NCI-H128 (cell line): Measurements from ENCODE around the gene LRRC8E.
"Not testable (repeated sequence)": the region's sequence is repeated elsewhere in the genome, so short reads cannot be mapped to it uniquely, and the experiment has no call there.

Source experiments
- DNase-seq: peaks from one replicate; lab custom pipeline; 2025; ENCODE audit not compliant: unreplicated experiment; lab: John Stamatoyannopoulos, UW

Gene LRRC8E

GRCh38 chr19:7883796-7884570, 4.3 kb upstream of the LRRC8E start:
- DNase-seq = no peak

- no peak for DNase-seq
Measured at GRCh38 chr19:7885818-7886217, 2.5 kb upstream of the LRRC8E start.

GRCh38 chr19:7887408-7888144, 734 bp upstream of the LRRC8E start:
- no peak for DNase-seq

- DNase-seq = no peak
Measured at GRCh38 chr19:7888826-7889217, 512 bp downstream of the LRRC8E start.

GRCh38 chr19:7893362-7894101, 5.2 kb downstream of the LRRC8E start:
- DNase-seq = not testable (repeated sequence)

DNA sequence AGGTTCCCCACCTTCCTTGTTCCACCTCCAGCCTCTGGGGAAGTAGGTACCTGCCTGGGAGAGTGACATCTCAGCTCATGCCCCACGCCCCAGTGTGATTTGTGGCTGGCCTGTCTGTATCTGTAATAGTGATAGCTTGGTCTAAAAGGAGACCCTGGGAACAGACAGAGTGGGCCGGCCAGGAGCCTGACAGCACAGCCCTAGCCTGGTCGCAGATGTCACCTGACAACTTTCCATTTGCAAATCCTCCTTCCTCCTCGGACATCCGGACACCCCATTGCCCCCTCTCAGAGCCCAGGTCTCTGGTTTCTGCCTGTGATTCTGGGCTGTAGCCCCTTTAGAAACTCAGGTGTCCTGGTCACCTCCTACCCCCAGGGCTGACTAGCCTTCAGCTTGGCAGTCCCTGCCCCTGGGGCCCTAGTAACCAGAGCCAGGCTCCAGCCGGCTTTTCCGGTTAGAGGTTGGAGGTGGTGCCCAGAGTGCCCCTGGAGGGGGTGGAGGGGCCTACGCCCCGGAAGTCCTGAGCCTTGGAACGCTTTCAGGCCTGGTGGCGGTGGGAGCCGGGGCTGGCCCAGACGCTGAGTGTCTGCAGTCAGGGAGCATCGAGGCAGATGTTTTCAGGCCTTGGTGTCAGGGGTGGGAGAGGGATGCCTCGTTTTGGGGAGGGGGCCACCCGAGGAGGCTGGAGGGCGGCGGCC, 6.5 kb downstream of the LRRC8E start:
- DNase-seq = no peak

GRCh38 chr19:7895565-7895964, 7.3 kb downstream of the LRRC8E start:
- DNase-seq = no peak

DNA sequence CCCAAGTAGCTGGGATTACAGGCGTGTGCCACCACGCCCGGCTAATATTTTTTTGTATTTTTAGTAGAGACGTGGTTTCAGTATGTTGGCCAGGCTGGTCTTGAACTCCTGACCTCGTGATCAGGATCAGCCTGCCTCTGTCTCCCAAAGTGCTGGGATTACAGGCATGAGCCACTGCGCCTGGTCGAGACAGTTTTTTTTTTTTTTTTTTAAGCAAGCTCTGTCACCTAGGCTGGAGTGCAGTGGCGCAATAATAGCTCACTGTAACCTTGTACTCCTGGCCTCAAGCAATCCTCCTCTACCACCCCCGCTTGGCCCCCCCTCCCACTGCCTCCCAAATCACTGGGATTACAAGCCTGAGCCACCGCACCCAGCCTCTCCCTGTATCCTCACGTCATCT, 9.0 kb downstream of the LRRC8E start:
- no peak for DNase-seq

- no peak for DNase-seq
Measured at GRCh38 chr19:7898967-7899366, 10.7 kb downstream of the LRRC8E start.

DNA sequence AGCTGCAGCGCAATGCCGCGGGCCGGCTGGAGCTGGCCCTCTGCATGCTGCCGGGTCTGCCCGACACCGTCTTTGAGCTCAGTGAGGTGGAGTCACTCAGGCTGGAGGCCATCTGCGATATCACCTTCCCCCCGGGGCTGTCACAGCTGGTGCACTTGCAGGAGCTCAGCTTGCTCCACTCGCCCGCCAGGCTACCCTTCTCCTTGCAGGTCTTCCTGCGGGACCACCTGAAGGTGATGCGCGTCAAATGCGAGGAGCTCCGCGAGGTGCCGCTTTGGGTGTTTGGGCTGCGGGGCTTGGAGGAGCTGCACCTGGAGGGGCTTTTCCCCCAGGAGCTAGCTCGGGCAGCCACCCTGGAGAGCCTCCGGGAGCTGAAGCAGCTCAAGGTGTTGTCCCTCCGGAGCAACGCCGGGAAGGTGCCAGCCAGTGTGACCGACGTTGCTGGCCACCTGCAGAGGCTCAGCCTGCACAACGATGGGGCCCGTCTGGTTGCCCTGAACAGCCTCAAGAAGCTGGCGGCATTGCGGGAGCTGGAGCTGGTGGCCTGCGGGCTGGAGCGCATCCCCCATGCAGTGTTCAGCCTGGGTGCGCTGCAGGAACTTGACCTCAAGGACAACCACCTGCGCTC, 11.6 kb downstream of the LRRC8E start:
- no peak for DNase-seq

DNA sequence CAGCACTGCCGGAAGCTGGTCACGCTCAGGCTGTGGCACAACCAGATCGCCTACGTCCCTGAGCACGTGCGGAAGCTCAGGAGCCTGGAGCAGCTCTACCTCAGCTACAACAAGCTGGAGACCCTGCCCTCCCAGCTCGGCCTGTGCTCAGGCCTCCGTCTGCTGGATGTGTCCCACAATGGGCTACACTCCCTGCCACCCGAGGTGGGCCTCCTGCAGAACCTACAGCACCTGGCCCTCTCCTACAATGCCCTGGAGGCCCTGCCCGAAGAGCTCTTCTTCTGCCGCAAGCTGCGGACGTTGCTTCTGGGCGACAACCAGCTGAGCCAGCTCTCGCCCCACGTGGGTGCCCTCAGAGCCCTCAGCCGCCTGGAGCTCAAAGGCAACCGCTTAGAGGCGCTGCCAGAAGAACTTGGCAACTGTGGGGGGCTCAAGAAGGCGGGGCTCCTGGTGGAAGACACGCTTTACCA, 12.1 kb downstream of the LRRC8E start:
- no peak for DNase-seq

GRCh38 chr19:7900931-7901330, 12.6 kb downstream of the LRRC8E start:
- DNase-seq = no peak

DNA sequence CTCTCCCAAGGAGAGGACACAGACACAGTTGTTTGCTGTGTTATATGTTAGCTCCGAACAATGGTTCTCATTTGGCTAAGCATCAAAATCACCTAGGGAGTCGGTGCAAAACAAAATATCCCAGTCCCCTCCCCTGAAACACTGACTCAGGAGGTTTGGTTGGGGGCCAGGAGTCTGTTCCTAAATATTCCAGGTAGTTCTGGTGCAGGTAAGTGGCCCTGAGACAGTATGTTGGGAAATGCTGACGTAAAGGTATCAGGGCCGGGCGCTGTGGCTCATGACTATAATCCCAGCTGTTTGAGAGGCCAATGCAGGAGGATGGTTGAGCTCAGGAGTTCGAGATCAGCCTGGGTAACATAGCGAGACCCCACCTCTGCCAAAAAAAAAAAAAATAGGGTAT, 13.0 kb downstream of the LRRC8E start:
- no peak for DNase-seq

DNA sequence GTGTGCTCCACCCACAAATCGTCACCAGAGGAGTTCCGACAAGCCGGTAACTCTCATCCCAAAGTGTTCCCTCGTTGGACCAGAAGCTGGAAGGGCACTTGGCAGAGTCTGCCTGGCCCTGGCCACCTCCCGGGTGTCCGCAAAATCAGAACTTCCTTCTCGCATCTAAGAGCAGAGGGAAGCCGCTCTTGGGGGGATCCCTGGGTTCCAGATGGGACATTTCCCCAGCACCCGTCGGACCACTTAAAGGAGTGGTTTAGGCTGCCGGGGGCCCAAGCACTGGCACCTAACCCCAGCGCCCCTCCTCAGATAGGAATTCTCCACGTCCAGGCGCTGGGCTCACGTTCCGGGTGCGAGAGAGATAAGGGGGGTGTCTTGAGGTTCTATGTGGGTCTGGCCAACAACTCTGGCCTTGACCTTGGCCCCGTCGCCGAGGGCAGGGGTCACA, 14.5 kb downstream of the LRRC8E start:
- DNase-seq = no peak

- peak; percentile 100 for DNase-seq
Measured at GRCh38 chr19:7903244-7904073, 15.1 kb downstream of the LRRC8E start, which contains the start of gene MAP2K7. Gene MAP2K7 (plus strand): TSS chr19:7903877. CDS start chr19:7903945, 68 bp downstream.

DNA sequence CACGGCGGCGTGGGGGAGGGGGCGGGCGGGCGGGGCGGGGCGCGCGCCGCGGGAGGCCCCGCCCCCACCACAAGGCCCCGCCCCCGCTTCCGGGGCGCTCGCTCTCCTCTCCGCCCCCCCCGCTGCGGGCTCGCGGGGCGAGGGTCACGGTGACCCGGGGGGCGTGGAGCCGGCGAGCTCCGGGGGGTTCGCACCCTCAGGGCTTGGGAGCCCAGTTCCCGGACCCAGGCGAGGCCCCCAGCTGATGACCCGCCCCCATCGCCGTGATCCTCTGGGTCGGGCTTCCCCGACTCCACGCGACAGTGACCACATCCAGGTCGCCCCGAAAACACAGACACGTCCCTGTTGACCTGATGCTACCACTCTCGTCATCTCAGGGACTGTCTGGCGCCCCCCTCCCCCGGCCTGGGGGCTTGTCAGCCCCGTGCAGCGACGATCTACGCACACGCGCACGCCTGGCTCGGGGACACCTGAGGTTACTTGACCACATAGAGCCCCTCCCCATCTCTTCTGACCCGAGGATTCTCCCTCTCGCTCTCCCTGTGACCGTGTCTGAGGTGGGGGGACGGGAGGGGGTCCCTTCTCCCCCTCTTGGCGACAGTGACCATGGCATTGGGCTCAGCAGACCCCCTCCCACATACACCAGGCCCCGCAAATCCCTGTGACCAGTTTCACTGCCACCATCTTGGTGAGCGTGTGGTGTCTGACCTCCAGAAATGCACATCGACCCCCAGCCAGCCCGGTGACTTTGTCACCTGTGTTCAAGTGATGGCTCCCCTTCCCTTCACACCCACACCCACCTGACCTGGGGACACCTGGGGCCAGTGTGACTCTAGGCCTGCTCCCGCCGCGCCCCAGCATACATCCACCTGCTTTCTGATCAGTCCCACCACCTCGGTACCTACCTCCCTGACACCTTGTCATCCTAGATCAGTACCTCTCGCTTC, 16.0 kb downstream of the LRRC8E start:
- no peak for DNase-seq

- DNase-seq = no peak
Measured at GRCh38 chr19:7905268-7905667, 17.0 kb downstream of the LRRC8E start.

- DNase-seq = no peak
Measured at GRCh38 chr19:7905859-7906258, 17.5 kb downstream of the LRRC8E start.
